Neural progenitor cell (in vitro differentiated cells): ENCODE data around the gene PSMD3. TPM values are rescaled to one million over a fixed set of nuclear protein-coding genes. Genes with fewer than 3 reads are reported as not detected.

Experiments used
- DNase-seq: peaks from one replicate; pipeline ENCODE4 v3.0.0-alpha.2; 2016; ENCODE audit warnings: low spot score
- H2AFZ ChIP-seq: fragments of 200-600 bp; sonication (generic); replicated peaks from 2 replicates; pipeline ENCODE4 v1.6.1; 2016; ENCODE audit warnings: antibody characterized with exemption
- H3F3A ChIP-seq: fragments of 200-600 bp; sonication (generic); 2 replicates; pipeline ENCODE4 v1.6.1; 2016; ENCODE audit warnings: antibody characterized with exemption, low read depth
- H3K27ac ChIP-seq: fragments of 200-600 bp; sonication (generic); 2 replicates; pipeline ENCODE4 v1.5.1; 2016; ENCODE audit warnings: mild to moderate bottlenecking
- H3K27me3 ChIP-seq: fragments of 200-600 bp; sonication (generic); 2 replicates; pipeline ENCODE4 v1.6.1; 2016; ENCODE audit warnings: mild to moderate bottlenecking, moderate library complexity
- H3K36me3 ChIP-seq: fragments of 200-600 bp; sonication (generic); 2 replicates; pipeline ENCODE4 v1.5.1; 2016
- H3K4me1 ChIP-seq: fragments of 200-600 bp; sonication (generic); 2 replicates; pipeline ENCODE4 v1.6.1; 2016; ENCODE audit warnings: mixed run types
- H3K4me2 ChIP-seq: fragments of 200-600 bp; sonication (generic); 2 replicates; pipeline ENCODE4 v1.6.1; 2016
- H3K4me3 ChIP-seq: fragments of 200-600 bp; sonication (generic); 2 replicates; pipeline ENCODE4 v1.5.1; 2016
- H3K79me2 ChIP-seq: fragments of 200-600 bp; sonication (generic); 2 replicates; pipeline ENCODE4 v1.6.1; 2016; ENCODE audit warnings: low read depth
- H3K9ac ChIP-seq: fragments of 200-600 bp; sonication (generic); 2 replicates; pipeline ENCODE4 v1.6.1; 2016
- H3K9me3 ChIP-seq: fragments of 200-600 bp; sonication (generic); 2 replicates; pipeline ENCODE4 v1.5.1; 2016; ENCODE audit warnings: low read depth
- H4K20me1 ChIP-seq: fragments of 200-600 bp; sonication (generic); 2 replicates; pipeline ENCODE4 v1.6.1; 2016; ENCODE audit warnings: low read depth
- H3K27ac Mint-ChIP-seq: 3 replicates; pipeline ENCODE4 v1.8.0; 2021; ENCODE audit warnings: mixed read lengths
- H3K27me3 Mint-ChIP-seq: 2 replicates; pipeline ENCODE4 v1.8.0; 2022; ENCODE audit warnings: low read depth, mild to moderate bottlenecking, inconsistent platforms, moderate library complexity, mixed read lengths; ENCODE audit not compliant: insufficient read depth
- H3K36me3 Mint-ChIP-seq: 3 replicates; pipeline ENCODE4 v1.8.0; 2021; ENCODE audit warnings: mixed read lengths
- H3K4me1 Mint-ChIP-seq: 3 replicates; pipeline ENCODE4 v1.8.0; 2021; ENCODE audit warnings: mixed read lengths
- H3K4me3 Mint-ChIP-seq: 3 replicates; pipeline ENCODE4 v1.8.0; 2021; ENCODE audit warnings: mild to moderate bottlenecking, moderate library complexity, mixed read lengths
- H3K9me3 Mint-ChIP-seq: 3 replicates; pipeline ENCODE4 v1.8.0; 2020; ENCODE audit warnings: mixed read lengths
- CTCF ChIP-seq: fragments of 200-600 bp; sonication (generic); IDR thresholded peaks from 2 replicates; pipeline ENCODE4 v1.5.1; 2017; ENCODE audit warnings: antibody characterized with exemption, mild to moderate bottlenecking
- EZH2 ChIP-seq: fragments of 200-600 bp; sonication (generic); IDR thresholded peaks from 2 replicates; pipeline ENCODE4 v1.6.1; 2017; ENCODE audit warnings: antibody characterized with exemption, mild to moderate bottlenecking, moderate library complexity
- EZH2phosphoT487 ChIP-seq: fragments of 200-600 bp; sonication (generic); IDR thresholded peaks from 2 replicates; pipeline ENCODE4 v1.6.1; 2017; ENCODE audit warnings: antibody characterized with exemption
- total RNA-seq: library from RNA; depleted of rRNA; stranded (reverse); fragments of >200 nt; gene quantifications from 2 replicates; pipeline ENCODE4 v1.2.3, GENCODE V29; 2015; ENCODE audit warnings: low replicate concordance

PSMD3 gene
- total RNA-seq, 1 donor from 2014 or later, result 71.6 TPM

GRCh38 chr17:40014375-40014980 is 33.9 kb downstream of the PSMD3 start:
- H3K4me3 Mint-ChIP-seq, result no peak overlapping the region
- peaks cover 38% of the 10 kb centered on the region for H3K4me1 Mint-ChIP-seq
- Histone ChIP-seq H3K9me3 (no peaks in the 10 kb centered on the region), H2AFZ (peak overlapping the region; percentile 13), H4K20me1 (peaks cover 4% of the 10 kb centered on the region), H3K4me2 (peak overlapping the region; percentile 55), H3K4me1 (peaks cover 30% of the 10 kb centered on the region), H3K27me3 (no peaks in the 10 kb centered on the region), H3K9ac (no peak overlapping the region), H3K4me3 (no peak overlapping the region), H3K36me3 (no peaks in the 10 kb centered on the region), H3K27ac (no peak overlapping the region), H3K79me2 (no peaks in the 10 kb centered on the region), H3F3A (peaks cover 18% of the 10 kb centered on the region)
- no peaks in the 10 kb centered on the region for H3K9me3 Mint-ChIP-seq
- no peak for DNase-seq
- H3K36me3 Mint-ChIP-seq, result peaks cover 4% of the 10 kb centered on the region
- peaks cover 2% of the 10 kb centered on the region for H3K27me3 Mint-ChIP-seq
- no peak overlapping the region for H3K27ac Mint-ChIP-seq
- TF ChIP-seq CTCF (no peak), EZH2 (no peak), EZH2phosphoT487 (no peak)

DNA sequence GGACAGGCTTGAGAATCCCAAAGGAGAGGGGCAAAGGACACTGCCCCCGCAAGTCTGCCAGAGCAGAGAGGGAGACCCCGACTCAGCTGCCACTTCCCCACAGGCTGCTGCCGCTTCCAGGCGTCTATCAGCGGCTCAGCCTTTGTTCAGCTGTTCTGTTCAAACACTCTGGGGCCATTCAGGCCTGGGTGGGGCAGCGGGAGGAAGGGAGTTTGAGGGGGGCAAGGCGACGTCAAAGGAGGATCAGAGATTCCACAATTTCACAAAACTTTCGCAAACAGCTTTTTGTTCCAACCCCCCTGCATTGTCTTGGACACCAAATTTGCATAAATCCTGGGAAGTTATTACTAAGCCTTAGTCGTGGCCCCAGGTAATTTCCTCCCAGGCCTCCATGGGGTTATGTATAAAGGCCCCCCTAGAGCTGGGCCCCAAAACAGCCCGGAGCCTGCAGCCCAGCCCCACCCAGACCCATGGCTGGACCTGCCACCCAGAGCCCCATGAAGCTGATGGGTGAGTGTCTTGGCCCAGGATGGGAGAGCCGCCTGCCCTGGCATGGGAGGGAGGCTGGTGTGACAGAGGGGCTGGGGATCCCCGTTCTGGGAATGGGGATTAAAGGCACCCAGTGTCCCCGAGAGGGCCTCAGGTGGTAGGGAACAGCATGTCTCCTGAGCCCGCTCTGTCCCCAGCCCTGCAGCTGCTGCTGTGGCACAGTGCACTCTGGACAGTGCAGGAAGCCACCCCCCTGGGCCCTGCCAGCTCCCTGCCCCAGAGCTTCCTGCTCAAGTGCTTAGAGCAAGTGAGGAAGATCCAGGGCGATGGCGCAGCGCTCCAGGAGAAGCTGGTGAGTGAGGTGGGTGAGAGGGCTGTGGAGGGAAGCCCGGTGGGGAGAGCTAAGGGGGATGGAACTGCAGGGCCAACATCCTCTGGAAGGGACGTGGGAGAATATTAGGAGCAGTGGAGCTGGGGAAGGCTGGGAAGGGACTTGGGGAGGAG is 34.7 kb downstream of the PSMD3 start, which contains the start of gene CSF3:
Gene CSF3 (plus strand): TSS at position 436 of the 993 bp plus-strand sequence. CDS start 35 bp downstream, at position 471.
- H3K4me1 ChIP-seq, result peaks cover 31% of the 10 kb centered on the region
- no peak for TF ChIP-seq CTCF
- TF ChIP-seq EZH2phosphoT487, result no peak
- no peak for TF ChIP-seq EZH2
- H3K27me3 ChIP-seq, result no peaks in the 10 kb centered on the region
- H3K4me3 ChIP-seq, result no peak within 1 kb of the TSS
- H3K79me2 ChIP-seq, result no peaks in the 10 kb centered on the region
- Mint-ChIP-seq H3K4me1 (peaks cover 38% of the 10 kb centered on the region), H3K9me3 (no peaks in the 10 kb centered on the region), H3K27ac (peak within 1 kb of the TSS; percentile 46), H3K4me3 (no peak within 1 kb of the TSS), H3K36me3 (peaks cover 4% of the 10 kb centered on the region), H3K27me3 (peaks cover 2% of the 10 kb centered on the region)
- no peaks in the 10 kb centered on the region for H3K9me3 ChIP-seq
- H3K9ac ChIP-seq, result no peak within 1 kb of the TSS
- DNase-seq, result peak; percentile 53
- H3K4me2 ChIP-seq, result peak within 1 kb of the TSS; percentile 55
- H4K20me1 ChIP-seq, result peaks cover 4% of the 10 kb centered on the region
- H3K36me3 ChIP-seq, result no peaks in the 10 kb centered on the region
- H3F3A ChIP-seq, result peaks cover 21% of the 10 kb centered on the region
- no peak within 1 kb of the TSS for H3K27ac ChIP-seq
- peak within 1 kb of the TSS; percentile 13 for H2AFZ ChIP-seq

DNA sequence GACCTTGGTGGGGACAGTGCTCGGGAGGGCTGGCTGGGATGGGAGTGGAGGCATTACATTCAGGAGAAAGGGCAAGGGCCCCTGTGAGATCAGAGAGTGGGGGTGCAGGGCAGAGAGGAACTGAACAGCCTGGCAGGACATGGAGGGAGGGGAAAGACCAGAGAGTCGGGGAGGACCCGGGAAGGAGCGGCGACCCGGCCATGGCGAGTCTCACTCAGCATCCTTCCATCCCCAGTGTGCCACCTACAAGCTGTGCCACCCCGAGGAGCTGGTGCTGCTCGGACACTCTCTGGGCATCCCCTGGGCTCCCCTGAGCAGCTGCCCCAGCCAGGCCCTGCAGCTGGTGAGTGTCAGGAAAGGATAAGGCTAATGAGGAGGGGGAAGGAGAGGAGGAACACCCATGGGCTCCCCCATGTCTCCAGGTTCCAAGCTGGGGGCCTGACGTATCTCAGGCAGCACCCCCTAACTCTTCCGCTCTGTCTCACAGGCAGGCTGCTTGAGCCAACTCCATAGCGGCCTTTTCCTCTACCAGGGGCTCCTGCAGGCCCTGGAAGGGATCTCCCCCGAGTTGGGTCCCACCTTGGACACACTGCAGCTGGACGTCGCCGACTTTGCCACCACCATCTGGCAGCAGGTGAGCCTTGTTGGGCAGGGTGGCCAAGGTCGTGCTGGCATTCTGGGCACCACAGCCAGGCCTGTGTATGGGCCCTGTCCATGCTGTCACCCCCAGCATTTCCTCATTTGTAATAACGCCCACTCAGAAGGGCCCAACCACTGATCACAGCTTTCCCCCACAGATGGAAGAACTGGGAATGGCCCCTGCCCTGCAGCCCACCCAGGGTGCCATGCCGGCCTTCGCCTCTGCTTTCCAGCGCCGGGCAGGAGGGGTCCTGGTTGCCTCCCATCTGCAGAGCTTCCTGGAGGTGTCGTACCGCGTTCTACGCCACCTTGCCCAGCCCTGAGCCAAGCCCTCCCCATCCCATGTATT is 35.7 kb downstream of the PSMD3 start:
- peaks cover 5% of the 10 kb centered on the region for H3K36me3 Mint-ChIP-seq
- H2AFZ ChIP-seq, result no peak overlapping the region
- no peak overlapping the region for H3K4me3 Mint-ChIP-seq
- H3K9ac ChIP-seq, result no peak overlapping the region
- H3K4me3 ChIP-seq, result no peak overlapping the region
- TF ChIP-seq EZH2, result no peak
- no peak for TF ChIP-seq CTCF
- no peak for TF ChIP-seq EZH2phosphoT487
- H3K9me3 ChIP-seq, result no peaks in the 10 kb centered on the region
- H3F3A ChIP-seq, result peaks cover 21% of the 10 kb centered on the region
- peaks cover 2% of the 10 kb centered on the region for H3K27me3 Mint-ChIP-seq
- H3K4me2 ChIP-seq, result no peak overlapping the region
- H3K79me2 ChIP-seq, result no peaks in the 10 kb centered on the region
- H4K20me1 ChIP-seq, result peaks cover 4% of the 10 kb centered on the region
- H3K4me1 Mint-ChIP-seq, result peaks cover 38% of the 10 kb centered on the region
- no peak overlapping the region for H3K27ac ChIP-seq
- no peak for DNase-seq
- H3K9me3 Mint-ChIP-seq, result no peaks in the 10 kb centered on the region
- H3K27ac Mint-ChIP-seq, result peak overlapping the region; percentile 46
- H3K4me1 ChIP-seq, result peaks cover 31% of the 10 kb centered on the region
- no peaks in the 10 kb centered on the region for H3K36me3 ChIP-seq
- H3K27me3 ChIP-seq, result no peaks in the 10 kb centered on the region
